Erythroblast (primary cell): ENCODE measurements around the gene ERICH3.

Source experiments
- GATA1 ChIP-seq: IDR thresholded peaks from 2 replicates; pipeline ENCODE4 v1.6.1; 2011; ENCODE audit warnings: low read depth, mild to moderate bottlenecking, control low read depth, low read length, moderate library complexity
- POLR2A ChIP-seq: IDR thresholded peaks from 2 replicates; pipeline ENCODE4 v1.6.1; 2011; ENCODE audit warnings: mild to moderate bottlenecking, low read length

- TF ChIP-seq POLR2A (no peak), GATA1 (no peak)
Observed at GRCh38 chr1:74683656-74684055, 10.1 kb upstream of the ERICH3 start.
